GM18505 (cell line): ENCODE data around the gene SPAG17.

Source experiments
- ATAC-seq: cut with Tn5 transposase; IDR thresholded peaks from one replicate; pipeline ENCODE4 v1.9.1; 2021; ENCODE audit not compliant: unreplicated experiment
- POLR2A ChIP-seq: IDR thresholded peaks from 4 replicates; pipeline ENCODE4 v1.6.1; 2011; ENCODE audit warnings: borderline replicate concordance; ENCODE audit not compliant: insufficient read depth, insufficient read length; ENCODE audit errors: extremely low read depth

The SPAG17 gene

GRCh38 chr1:118154220-118154619 is 30.8 kb downstream of the SPAG17 start:
- ATAC-seq = no peak
- TF ChIP-seq POLR2A = no peak

- ATAC-seq = no peak
- no peak for TF ChIP-seq POLR2A
Measured at GRCh38 chr1:118151312-118151937, 33.6 kb downstream of the SPAG17 start.

- no peak for TF ChIP-seq POLR2A
- no peak for ATAC-seq
Measured at GRCh38 chr1:118149799-118150198, 35.2 kb downstream of the SPAG17 start.

DNA sequence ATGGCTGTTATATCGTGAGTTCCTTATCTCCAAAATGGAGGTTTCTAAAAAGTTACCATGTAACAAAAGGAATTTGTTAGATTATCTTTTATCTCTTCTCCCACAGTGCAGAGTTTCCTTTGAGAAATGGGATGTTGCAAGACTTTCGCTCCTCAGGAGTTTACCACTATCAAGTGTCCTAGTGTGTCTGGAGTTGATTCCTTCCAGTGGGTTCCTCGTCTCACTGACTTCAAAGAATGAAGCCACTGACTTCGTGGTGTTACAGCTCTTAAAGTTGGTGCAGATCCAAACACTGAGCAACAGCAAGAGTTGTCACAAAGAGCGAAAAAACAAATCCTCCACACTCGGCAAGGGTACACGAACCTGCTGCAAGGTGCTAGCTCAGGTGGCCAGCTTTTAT is 37.0 kb downstream of the SPAG17 start:
- ATAC-seq = no peak
- TF ChIP-seq POLR2A = no peak

- no peak for TF ChIP-seq POLR2A
- ATAC-seq = no peak
Measured at GRCh38 chr1:118147522-118147921, 37.5 kb downstream of the SPAG17 start.

DNA sequence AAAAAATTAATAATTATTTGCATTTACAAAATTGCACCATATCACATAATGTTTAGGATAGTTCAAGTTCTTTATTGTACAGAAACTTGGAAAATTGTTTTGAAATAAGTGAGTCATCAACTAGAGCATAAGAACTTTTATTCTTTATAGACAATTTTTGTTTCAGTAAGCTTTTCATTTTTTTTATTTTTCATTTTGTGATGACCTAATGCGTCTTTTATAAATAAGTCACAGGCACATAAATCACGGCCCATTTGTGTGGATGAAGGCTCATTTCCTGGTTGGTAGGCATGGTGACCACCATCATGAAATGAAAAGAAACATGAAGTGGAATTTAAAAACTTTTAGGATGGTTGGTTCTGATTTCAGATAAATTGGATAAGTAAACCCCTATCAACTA is 39.3 kb downstream of the SPAG17 start:
- ATAC-seq = no peak
- TF ChIP-seq POLR2A = no peak

- ATAC-seq = no peak
Measured at GRCh38 chr1:118144684-118145083, 40.3 kb downstream of the SPAG17 start.

DNA sequence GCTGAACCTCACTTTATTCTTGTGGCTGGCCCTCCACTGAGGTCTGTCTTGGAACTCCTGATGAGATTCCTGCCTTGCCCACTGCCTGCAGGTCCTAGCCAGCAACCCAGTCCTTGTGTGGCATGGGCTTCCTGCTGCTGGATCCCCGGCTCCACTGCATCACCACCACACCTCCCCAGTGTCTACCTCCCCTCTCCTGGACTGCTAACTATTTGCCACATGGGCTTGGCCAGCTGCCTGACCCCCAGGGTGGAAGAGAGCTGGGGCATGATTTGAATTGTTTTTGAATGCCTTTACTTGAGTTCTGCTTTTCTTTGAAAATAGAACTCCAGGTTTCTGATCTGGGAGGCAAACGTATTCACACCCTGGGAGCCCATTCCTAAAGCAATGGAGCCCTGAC is 41.2 kb downstream of the SPAG17 start:
- TF ChIP-seq POLR2A = no peak
- ATAC-seq = no peak

More at GRCh38 chr1:118144684-118145083, 40.3 kb downstream of the SPAG17 start:
- no peak for TF ChIP-seq POLR2A

- TF ChIP-seq POLR2A = no peak
- no peak for ATAC-seq
Measured at GRCh38 chr1:118143121-118143520, 41.9 kb downstream of the SPAG17 start.

- ATAC-seq = no peak
- TF ChIP-seq POLR2A = no peak
Measured at GRCh38 chr1:118142546-118142945, 42.5 kb downstream of the SPAG17 start.

- no peak for TF ChIP-seq POLR2A
- ATAC-seq = no peak
Measured at GRCh38 chr1:118137900-118138299, 47.1 kb downstream of the SPAG17 start.

- peak; percentile 99 for ATAC-seq
- no peak for TF ChIP-seq POLR2A
Measured at GRCh38 chr1:118136187-118136941, 48.7 kb downstream of the SPAG17 start.

- TF ChIP-seq POLR2A = no peak
- ATAC-seq = no peak
Measured at GRCh38 chr1:118132000-118132399, 53.0 kb downstream of the SPAG17 start.

DNA sequence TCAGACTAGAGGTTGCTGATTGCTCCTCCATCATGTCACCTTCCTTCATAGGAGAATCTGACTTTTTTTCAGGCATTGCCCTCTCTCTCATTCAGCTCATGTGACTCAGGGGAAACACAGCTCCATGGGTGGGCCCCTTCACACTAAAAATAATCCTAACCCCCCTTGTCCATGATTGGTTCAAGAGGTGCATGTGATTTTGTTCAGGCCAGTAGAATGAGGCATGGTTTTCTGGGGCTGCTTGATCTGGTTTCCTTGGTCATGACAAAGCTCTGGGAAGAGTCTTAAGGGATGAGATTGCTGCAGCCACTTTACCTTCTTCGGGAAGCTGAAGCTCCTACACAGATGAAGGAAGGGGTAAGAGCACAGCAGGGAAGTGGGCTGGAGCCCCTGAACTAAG is 56.3 kb downstream of the SPAG17 start:
- ATAC-seq = no peak
- no peak for TF ChIP-seq POLR2A
